Measurements from ENCODE around the gene GALNT18. TPM values are rescaled to one million over a fixed set of nuclear protein-coding genes. Genes with fewer than 3 reads are reported as not detected.
A peak's percentile ranks its signal among the peaks of the same experiment; 100 is the strongest.

GALNT18 gene
- polyA plus RNA-seq, 1 experiment: 4.8 TPM

DNA sequence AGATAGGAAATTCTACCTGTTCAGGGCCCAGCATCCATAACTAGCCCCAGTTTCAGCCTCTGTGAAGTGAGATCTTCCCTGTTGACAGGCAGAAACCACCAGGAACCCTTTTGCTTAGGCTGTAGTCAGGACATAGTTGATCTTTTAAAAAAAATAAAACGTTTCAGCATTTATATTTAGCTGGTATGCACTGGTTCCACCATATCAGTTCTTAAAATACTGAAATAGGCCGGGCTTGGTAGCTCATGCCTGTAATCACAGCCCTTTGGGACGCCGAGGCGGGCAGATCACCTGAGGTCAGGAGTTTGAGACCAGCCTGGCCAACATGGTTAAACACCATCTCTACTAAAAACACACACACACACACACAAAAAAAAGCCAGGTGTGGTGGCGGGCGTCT lies 35.3 kb downstream of the GALNT18 start:
- ChIA-PET POLR2A (no interaction called here), CTCF (interaction anchor here (1.1 kb wide), 1 partner anchor 35 kb away, joined by 3 read pairs; no protein-coding TSS in a partner anchor)
- DNase-seq (ENCODE audit: low read depth, low spot score): no peak
- no peak overlapping the region for H3K4me3 ChIP-seq (ENCODE audit: low read depth, low read length)
- TF ChIP-seq, protein P1, sequence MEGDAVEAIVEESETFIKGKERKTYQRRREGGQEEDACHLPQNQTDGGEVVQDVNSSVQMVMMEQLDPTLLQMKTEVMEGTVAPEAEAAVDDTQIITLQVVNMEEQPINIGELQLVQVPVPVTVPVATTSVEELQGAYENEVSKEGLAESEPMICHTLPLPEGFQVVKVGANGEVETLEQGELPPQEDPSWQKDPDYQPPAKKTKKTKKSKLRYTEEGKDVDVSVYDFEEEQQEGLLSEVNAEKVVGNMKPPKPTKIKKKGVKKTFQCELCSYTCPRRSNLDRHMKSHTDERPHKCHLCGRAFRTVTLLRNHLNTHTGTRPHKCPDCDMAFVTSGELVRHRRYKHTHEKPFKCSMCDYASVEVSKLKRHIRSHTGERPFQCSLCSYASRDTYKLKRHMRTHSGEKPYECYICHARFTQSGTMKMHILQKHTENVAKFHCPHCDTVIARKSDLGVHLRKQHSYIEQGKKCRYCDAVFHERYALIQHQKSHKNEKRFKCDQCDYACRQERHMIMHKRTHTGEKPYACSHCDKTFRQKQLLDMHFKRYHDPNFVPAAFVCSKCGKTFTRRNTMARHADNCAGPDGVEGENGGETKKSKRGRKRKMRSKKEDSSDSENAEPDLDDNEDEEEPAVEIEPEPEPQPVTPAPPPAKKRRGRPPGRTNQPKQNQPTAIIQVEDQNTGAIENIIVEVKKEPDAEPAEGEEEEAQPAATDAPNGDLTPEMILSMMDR (IDR thresholded peaks at IDR 0.05; ENCODE audit: low read depth, low read length): no peak
- no peaks in the 10 kb centered on the region for H3K9me3 ChIP-seq (ENCODE audit: control insufficient read depth, insufficient read depth, low read length)
- H3K27ac ChIP-seq (ENCODE audit: low read depth, low read length): no peak overlapping the region
- H3K27me3 ChIP-seq (ENCODE audit: control insufficient read depth, insufficient read depth, low read length): no peaks in the 10 kb centered on the region

DNA sequence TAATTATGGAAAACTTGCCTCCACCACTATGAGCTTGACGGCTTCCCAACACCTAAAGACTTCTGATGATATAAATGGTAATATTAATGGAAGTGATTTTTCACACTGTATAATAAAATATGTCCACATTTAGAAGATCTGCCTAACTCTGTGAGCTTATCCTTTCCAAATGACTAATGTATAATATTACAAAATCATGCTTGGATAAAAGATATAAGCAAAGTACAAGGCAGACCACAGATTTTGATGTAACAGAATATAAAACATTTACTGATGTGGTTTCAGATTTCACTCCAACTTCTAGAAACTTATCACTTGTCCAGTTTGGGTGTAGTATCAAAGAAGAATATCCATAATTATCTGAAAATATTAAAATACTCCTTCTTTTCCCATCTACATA lies 36.9 kb downstream of the GALNT18 start:
- ChIA-PET POLR2A (interaction anchor here (0.9 to 2.0 kb wide), 4 partner anchors 11 to 776 kb away, joined by 3 to 10 read pairs (median 4); partner anchors contain the start of genes EIF4G2 and GALNT18), CTCF (interaction anchor here (0.8 kb wide), 1 partner anchor 203 kb away, joined by 3 read pairs; no protein-coding TSS in a partner anchor)
- TF ChIP-seq, protein P1 (IDR thresholded peaks at IDR 0.05; ENCODE audit: low read depth, low read length): no peak

DNA sequence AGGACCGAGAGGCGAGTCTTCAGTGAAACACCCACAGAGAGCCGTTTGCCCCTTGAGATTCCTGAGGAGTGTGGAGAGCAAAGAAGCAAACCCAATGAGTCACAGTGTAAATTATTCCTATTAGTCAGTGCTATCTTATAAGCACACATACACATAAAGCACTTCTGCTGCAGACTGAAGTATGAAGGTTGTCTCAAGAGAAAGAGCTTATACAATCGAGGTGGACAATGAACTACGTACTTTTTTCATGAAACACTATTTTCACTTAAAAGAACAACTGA lies 37.3 kb downstream of the GALNT18 start:
- TF ChIP-seq, protein P1 (IDR thresholded peaks at IDR 0.05; ENCODE audit: low read depth, low read length): no peak
- Histone ChIP-seq H3K4me3 (ENCODE audit: low read depth, low read length) (no peak overlapping the region), H3K27ac (ENCODE audit: low read depth, low read length) (peak overlapping the region; percentile 33), H3K9me3 (ENCODE audit: control insufficient read depth, insufficient read depth, low read length) (no peaks in the 10 kb centered on the region), H3K27me3 (ENCODE audit: control insufficient read depth, insufficient read depth, low read length) (peaks cover 2% of the 10 kb centered on the region)
- CTCF ChIA-PET: interaction anchor here (0.8 kb wide), 1 partner anchor 203 kb away, joined by 3 read pairs; no protein-coding TSS in a partner anchor
- POLR2A ChIA-PET: interaction anchor here (0.9 to 2.0 kb wide), 4 partner anchors 10 to 776 kb away, joined by 3 to 10 read pairs (median 4); partner anchors contain the start of genes EIF4G2 and GALNT18
- DNase-seq (ENCODE audit: low read depth, low spot score): peak; percentile 87

More for the DNA sequence above, 36.9 kb downstream of the GALNT18 start:
- peak overlapping the region; percentile 43 for H3K27ac ChIP-seq (ENCODE audit: low read depth, low read length)
- peaks cover 2% of the 10 kb centered on the region for H3K27me3 ChIP-seq (ENCODE audit: control insufficient read depth, insufficient read depth, low read length)
- no peaks in the 10 kb centered on the region for H3K9me3 ChIP-seq (ENCODE audit: control insufficient read depth, insufficient read depth, low read length)
- no peak for DNase-seq (ENCODE audit: low read depth, low spot score)
- no peak overlapping the region for H3K4me3 ChIP-seq (ENCODE audit: low read depth, low read length)

DNA sequence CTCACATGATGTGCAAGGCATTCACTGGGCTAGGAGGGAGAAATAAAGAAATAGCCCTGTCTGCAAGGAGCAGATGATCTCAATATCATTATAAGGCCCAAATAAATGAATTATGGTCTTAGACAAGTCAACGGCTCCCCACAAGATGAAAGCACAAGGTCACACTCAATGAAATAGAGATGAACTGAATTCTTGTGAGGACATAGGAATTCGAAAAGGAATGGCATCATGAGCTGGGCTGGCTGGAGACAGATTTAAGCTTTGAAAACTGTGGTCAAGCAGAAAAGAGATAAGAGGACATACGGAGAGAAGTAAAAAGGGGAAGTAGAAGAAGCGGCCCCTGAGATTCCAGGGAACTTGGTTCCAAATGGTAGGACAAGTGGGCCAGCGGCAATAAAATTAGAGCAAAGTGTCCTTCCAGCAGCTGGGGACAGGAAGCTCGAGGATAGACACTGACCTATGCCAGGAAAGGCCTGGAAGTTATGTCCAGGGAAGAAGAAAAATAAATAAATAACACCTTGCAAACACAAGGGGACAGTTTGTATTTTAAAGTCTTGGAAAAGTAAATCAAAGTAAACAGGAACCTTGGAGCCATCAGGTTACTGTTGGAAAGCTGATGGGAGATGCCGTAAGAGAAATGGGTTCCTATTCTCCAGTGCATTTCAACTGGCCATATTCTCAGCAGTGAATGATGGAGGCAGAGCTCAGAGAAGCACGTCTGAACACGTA lies 37.8 kb downstream of the GALNT18 start:
- Histone ChIP-seq H3K27ac (ENCODE audit: low read depth, low read length) (peak overlapping the region; percentile 33), H3K27me3 (ENCODE audit: control insufficient read depth, insufficient read depth, low read length) (peaks cover 2% of the 10 kb centered on the region), H3K4me3 (ENCODE audit: low read depth, low read length) (no peak overlapping the region), H3K9me3 (ENCODE audit: control insufficient read depth, insufficient read depth, low read length) (no peaks in the 10 kb centered on the region)
- no peak for DNase-seq (ENCODE audit: low read depth, low spot score)
- ChIA-PET POLR2A (interaction anchor here (0.9 to 2.0 kb wide), 4 partner anchors 10 to 775 kb away, joined by 3 to 10 read pairs (median 4); partner anchors contain the start of genes EIF4G2 and GALNT18), CTCF (no interaction called here)
- TF ChIP-seq, protein P1 (IDR thresholded peaks at IDR 0.05; ENCODE audit: low read depth, low read length): no peak

DNA sequence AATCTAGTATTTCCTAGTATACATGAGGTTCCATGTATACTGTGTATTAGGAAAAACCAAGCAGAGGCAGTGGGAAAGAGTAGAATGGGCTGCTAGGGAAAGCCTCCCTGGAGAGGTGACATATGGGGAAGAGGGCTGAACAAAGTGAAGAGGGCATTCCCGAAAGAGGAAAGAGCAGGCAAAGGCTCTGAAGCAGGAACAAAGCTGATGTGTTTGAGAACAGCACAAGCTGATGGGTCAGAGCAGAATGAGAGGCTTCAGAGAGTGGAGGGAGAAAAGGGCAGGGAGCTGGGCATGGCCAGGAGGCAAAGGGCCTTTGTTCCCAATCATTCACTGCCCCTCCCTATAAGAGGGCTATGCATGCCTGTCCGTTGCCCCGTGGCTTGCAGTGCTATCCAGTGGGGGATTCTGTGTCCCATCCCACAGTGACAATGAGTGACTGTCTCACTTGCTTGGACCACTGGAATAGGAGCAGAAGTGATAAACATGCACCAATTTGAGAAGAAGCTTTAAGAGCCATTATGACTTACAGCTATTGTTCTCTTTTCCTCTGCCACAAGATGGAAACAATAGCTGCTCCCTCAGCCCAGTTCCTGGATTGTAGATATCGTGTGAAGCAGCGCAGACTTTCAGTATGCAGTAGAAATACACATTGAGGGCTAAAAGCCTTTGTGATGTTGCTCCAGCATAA lies 39.6 kb downstream of the GALNT18 start:
- TF ChIP-seq, protein P1 (IDR thresholded peaks at IDR 0.05; ENCODE audit: low read depth, low read length): no peak
- ChIA-PET POLR2A (no interaction called here), CTCF (interaction anchor here (0.6 to 1.5 kb wide), 3 partner anchors 10 to 223 kb away, joined by 3 to 13 read pairs (median 3); no protein-coding TSS in a partner anchor)
- DNase-seq (ENCODE audit: low read depth, low spot score): no peak
- H3K9me3 ChIP-seq (ENCODE audit: control insufficient read depth, insufficient read depth, low read length): no peaks in the 10 kb centered on the region
- H3K27ac ChIP-seq (ENCODE audit: low read depth, low read length): no peak overlapping the region
- H3K4me3 ChIP-seq (ENCODE audit: low read depth, low read length): no peak overlapping the region
- peaks cover 2% of the 10 kb centered on the region for H3K27me3 ChIP-seq (ENCODE audit: control insufficient read depth, insufficient read depth, low read length)

All from AG04450 (cell line).